ENCODE data around the gene LONP2.

DNA sequence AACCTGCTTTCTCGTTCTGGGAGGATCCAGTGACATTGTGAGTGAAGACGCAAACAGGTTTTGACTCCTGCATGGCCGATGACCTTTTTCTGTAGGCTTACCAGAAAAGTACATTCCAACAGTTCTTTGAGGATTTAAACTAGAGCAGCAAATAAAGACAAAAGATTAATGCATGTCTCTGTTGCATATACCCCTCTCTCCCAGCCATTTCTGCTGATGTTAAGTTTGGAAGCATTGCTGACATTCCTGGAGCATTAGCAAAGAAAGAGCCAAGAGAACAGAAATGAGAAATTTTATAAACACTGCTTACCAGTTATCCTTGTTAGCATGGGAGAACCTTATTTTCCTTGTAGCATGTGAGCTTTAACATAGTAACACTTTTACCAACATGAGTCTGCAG lies 91.9 kb downstream of the LONP2 start:
- TF ChIP-seq, protein P1, sequence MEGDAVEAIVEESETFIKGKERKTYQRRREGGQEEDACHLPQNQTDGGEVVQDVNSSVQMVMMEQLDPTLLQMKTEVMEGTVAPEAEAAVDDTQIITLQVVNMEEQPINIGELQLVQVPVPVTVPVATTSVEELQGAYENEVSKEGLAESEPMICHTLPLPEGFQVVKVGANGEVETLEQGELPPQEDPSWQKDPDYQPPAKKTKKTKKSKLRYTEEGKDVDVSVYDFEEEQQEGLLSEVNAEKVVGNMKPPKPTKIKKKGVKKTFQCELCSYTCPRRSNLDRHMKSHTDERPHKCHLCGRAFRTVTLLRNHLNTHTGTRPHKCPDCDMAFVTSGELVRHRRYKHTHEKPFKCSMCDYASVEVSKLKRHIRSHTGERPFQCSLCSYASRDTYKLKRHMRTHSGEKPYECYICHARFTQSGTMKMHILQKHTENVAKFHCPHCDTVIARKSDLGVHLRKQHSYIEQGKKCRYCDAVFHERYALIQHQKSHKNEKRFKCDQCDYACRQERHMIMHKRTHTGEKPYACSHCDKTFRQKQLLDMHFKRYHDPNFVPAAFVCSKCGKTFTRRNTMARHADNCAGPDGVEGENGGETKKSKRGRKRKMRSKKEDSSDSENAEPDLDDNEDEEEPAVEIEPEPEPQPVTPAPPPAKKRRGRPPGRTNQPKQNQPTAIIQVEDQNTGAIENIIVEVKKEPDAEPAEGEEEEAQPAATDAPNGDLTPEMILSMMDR (IDR thresholded peaks at IDR 0.05), result no peak
- no peak for TF ChIP-seq EP300 (IDR thresholded peaks at IDR 0.05)
- no peak for TF ChIP-seq POLR2AphosphoS5 (IDR thresholded peaks at IDR 0.05)

Data from esophagus muscularis mucosa (tissue), 4 donors.